ENCODE results near the gene DCAF11. TPM values are rescaled to one million over a fixed set of nuclear protein-coding genes. Genes with fewer than 3 reads are reported as not detected.

The DCAF11 gene
- total and polyA plus RNA-seq, 2 of the 13 experiments (the other 11 are each of a cell fraction or from before 2014, with no cell fraction given), result 150 to 257 TPM

DNA sequence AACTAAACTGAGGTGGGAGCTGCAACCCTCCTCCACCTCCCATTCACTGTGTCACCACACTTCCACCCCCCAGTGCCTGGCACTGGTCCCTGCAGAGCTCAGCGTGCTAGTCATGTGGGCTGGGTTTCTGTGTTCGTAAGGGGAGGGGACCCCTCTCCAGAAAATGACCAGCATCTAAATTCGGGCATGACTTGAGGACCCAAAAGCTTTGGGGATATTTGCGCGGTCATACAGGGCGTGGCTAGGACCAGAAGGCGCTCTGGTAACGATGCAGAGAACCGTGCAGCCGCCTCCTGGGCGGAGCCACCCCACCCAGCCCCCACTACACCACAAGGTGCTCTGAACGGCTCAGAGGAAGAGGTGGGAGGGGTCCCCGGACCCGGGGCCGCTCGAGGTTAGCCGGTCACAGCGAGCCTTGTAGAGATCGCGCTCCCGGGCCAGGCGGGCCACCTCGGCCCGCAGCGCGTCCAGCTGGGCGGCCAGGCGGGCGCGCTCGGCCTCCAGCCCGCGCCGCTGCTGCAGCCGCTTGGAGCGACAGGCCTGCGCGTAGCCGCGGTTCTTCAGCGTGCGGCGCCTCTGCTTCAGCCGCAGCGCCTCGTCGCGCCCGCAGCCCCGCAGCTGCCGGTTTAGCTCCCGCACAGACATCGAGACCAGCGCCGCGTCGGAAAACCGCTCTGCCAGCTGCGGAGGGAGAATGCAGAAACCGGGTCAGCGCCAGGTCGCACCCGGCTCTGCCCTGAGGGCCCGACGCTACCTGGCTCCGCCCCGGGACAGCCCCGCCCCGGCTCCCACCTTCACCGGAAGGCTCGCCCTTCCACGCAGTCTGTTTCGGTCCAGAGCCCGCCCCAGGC is 33.5 kb upstream of the DCAF11 start (continued):
- TF ChIP-seq HNF1A (IDR thresholded peaks at IDR 0.05; ENCODE audit: low read depth), result no peak
- no peak for TF ChIP-seq HNF1A (CRISPR knock-in tag; IDR thresholded peaks at IDR 0.05; ENCODE audit: borderline replicate concordance)
- no peak for TF ChIP-seq ZBTB40 (IDR thresholded peaks at IDR 0.05)
- no peak; the same call in 1 of the 2 replicates for TF ChIP-seq ZBTB40 (CRISPR knock-in tag; IDR thresholded peaks at IDR 0.05)
- TF ChIP-seq ZNF75D (CRISPR knock-in tag; IDR thresholded peaks at IDR 0.05; ENCODE audit: borderline replicate concordance), result no peak
- TF ChIP-seq ATF4 (CRISPR knock-in tag; IDR thresholded peaks at IDR 0.05), result no peak
- TF ChIP-seq HOXA3 (CRISPR knock-in tag; IDR thresholded peaks at IDR 0.05), result peak; percentile 53
- TF ChIP-seq HNRNPK (IDR thresholded peaks at IDR 0.05; ENCODE audit: low read depth, low read length, poor library complexity, severe bottlenecking), result peak; percentile 69
- no peak for TF ChIP-seq MBD4 (IDR thresholded peaks at IDR 0.05; ENCODE audit: borderline replicate concordance, low read length)
- peak; percentile 89 for TF ChIP-seq ZEB1 (IDR thresholded peaks at IDR 0.05; ENCODE audit: insufficient replicate concordance, low read depth)
- no peak for TF ChIP-seq FOXK1 (CRISPR knock-in tag; IDR thresholded peaks at IDR 0.05; ENCODE audit: borderline replicate concordance, low read depth)
- no peak; the same call in 1 of the 2 replicates for TF ChIP-seq GTF3A (CRISPR knock-in tag; conservative IDR thresholded peaks at IDR 0.05)
